Endothelial cell (in vitro differentiated cells): ENCODE results near the gene ARIH2. TPM values are rescaled to one million over a fixed set of nuclear protein-coding genes. Genes with fewer than 3 reads are reported as not detected.

ENCODE experiments used
- DNase-seq: peaks from one replicate; pipeline ENCODE4 v3.0.0; 2021; ENCODE audit warnings: low spot score
- H3K27ac Mint-ChIP-seq: one replicate; pipeline ENCODE4 v1.8.0; 2021; ENCODE audit warnings: mixed read lengths, inconsistent platforms; ENCODE audit not compliant: unreplicated experiment
- H3K27me3 Mint-ChIP-seq: one replicate; pipeline ENCODE4 v1.8.0; 2021; ENCODE audit warnings: mild to moderate bottlenecking, moderate library complexity, mixed read lengths, inconsistent platforms; ENCODE audit not compliant: unreplicated experiment
- H3K36me3 Mint-ChIP-seq: one replicate; pipeline ENCODE4 v1.8.0; 2021; ENCODE audit warnings: mild to moderate bottlenecking, low read depth, mixed read lengths, inconsistent platforms; ENCODE audit not compliant: unreplicated experiment
- H3K4me1 Mint-ChIP-seq: one replicate; pipeline ENCODE4 v1.8.0; 2021; ENCODE audit warnings: mild to moderate bottlenecking, mixed read lengths, inconsistent platforms; ENCODE audit not compliant: unreplicated experiment
- H3K4me3 Mint-ChIP-seq: one replicate; pipeline ENCODE4 v1.8.0; 2021; ENCODE audit warnings: mild to moderate bottlenecking, mixed read lengths, inconsistent platforms; ENCODE audit not compliant: unreplicated experiment
- H3K9me3 Mint-ChIP-seq: one replicate; pipeline ENCODE4 v1.8.0; 2021; ENCODE audit warnings: mixed read lengths, inconsistent platforms; ENCODE audit not compliant: unreplicated experiment
- total RNA-seq: library from RNA; stranded (reverse); fragmentation: NEBNext Ultra II Directional; extraction: Animal tissue kit (Norgen Biotek cat#: 25700); gene quantifications from one replicate; pipeline ENCODE4 v1.2.1, GENCODE V29; 2021; ENCODE audit not compliant: unreplicated experiment
- TF ChIP-seq, protein P1 (sequence below): fragments of 200-600 bp; sonication (generic); IDR thresholded peaks from one replicate; pipeline ENCODE4 v1.5.0; 2021; ENCODE audit warnings: antibody characterized with exemption; ENCODE audit not compliant: unreplicated experiment

Gene ARIH2
- total RNA-seq, 1 donor from 2014 or later = 57.0 TPM

DNA sequence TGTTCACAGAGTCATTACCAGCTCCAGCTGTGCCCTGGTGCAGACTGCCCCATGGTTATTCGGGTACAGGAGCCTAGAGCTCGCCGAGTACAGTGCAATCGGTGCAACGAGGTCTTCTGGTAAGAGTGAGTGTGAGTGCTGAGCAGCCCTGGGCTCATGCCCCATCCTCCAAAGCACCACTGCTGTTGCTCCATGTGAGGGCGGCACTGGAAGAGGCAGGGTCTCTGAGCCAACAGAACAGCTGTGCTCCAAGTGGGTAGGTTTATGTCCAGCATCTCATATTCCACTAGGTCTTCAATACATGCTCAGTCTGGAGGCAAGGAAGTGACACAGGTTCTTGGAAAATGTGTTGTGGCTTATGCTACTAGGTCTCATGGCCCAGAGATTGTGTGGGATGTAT, 51.9 kb downstream of the ARIH2 start:
- Mint-ChIP-seq H3K9me3 (no peaks in the 10 kb centered on the region), H3K27ac (no peak overlapping the region), H3K27me3 (peaks cover 2% of the 10 kb centered on the region), H3K36me3 (peaks cover 31% of the 10 kb centered on the region), H3K4me3 (no peak overlapping the region), H3K4me1 (no peaks in the 10 kb centered on the region)
- TF ChIP-seq, protein P1, sequence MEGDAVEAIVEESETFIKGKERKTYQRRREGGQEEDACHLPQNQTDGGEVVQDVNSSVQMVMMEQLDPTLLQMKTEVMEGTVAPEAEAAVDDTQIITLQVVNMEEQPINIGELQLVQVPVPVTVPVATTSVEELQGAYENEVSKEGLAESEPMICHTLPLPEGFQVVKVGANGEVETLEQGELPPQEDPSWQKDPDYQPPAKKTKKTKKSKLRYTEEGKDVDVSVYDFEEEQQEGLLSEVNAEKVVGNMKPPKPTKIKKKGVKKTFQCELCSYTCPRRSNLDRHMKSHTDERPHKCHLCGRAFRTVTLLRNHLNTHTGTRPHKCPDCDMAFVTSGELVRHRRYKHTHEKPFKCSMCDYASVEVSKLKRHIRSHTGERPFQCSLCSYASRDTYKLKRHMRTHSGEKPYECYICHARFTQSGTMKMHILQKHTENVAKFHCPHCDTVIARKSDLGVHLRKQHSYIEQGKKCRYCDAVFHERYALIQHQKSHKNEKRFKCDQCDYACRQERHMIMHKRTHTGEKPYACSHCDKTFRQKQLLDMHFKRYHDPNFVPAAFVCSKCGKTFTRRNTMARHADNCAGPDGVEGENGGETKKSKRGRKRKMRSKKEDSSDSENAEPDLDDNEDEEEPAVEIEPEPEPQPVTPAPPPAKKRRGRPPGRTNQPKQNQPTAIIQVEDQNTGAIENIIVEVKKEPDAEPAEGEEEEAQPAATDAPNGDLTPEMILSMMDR = no peak
- no peak for DNase-seq

DNA sequence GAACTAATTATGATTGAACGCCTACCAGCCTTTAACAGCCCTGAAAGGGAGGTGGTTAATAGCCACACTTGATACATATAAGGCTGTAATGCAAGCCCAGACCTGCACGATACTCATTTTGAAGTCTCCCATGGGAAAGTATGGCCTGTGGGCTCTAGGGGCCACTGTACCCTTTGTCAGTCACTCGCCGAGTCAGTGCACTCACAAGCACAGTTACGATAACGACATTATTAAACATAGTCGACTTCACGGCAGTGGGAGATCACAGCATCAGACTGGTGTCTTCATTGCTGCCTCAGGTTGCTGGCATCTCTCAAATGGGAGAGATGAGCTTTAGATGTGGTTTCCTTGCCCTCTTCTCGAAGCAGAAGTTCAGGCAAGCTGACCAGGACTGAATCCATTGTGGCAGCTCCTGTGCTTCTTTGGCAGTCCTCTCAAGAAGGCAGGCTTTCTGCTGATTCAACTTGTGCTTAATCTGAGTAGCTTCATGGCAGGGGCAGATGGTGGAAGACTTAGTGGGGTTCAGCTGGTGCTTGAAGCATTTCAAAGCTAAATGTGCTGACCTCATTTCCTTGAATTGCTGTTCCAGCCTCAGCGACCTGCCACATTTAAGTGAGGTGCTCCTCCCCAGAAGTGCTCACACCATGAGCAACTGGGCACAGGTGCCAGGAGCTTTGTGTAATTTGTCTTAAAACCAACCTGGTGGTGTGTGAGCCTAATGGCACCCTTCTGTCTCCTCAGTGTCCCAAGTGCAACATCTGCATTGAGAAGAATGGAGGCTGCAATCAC, 55.6 kb downstream of the ARIH2 start:
- Mint-ChIP-seq H3K27ac (no peak overlapping the region), H3K36me3 (peaks cover 31% of the 10 kb centered on the region), H3K4me1 (no peaks in the 10 kb centered on the region), H3K4me3 (no peak overlapping the region), H3K9me3 (no peaks in the 10 kb centered on the region), H3K27me3 (peaks cover 2% of the 10 kb centered on the region)
- TF ChIP-seq, protein P1 = no peak
- DNase-seq = no peak

DNA sequence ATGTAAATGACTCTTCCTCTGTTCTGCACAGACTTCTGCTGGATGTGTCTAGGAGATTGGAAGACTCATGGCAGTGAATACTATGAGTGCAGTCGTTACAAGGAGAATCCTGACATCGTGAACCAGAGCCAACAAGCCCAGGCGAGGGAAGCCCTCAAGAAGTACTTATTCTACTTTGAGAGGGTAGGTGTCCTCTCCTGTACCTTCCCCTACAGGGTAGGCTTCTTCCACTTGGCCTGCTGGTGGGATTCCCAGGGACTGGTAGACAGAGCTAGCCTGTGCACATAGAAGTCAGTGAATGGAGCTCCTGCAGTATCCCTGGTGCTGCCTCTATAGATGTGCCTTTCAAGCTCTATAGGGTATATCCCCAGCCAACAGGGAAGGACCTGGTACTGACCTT, 60.8 kb downstream of the ARIH2 start:
- Mint-ChIP-seq H3K36me3 (peaks cover 34% of the 10 kb centered on the region), H3K4me1 (peaks cover 2% of the 10 kb centered on the region), H3K27me3 (peaks cover 2% of the 10 kb centered on the region), H3K4me3 (no peak overlapping the region), H3K9me3 (no peaks in the 10 kb centered on the region), H3K27ac (no peak overlapping the region)
- TF ChIP-seq, protein P1 = no peak
- no peak for DNase-seq

DNA sequence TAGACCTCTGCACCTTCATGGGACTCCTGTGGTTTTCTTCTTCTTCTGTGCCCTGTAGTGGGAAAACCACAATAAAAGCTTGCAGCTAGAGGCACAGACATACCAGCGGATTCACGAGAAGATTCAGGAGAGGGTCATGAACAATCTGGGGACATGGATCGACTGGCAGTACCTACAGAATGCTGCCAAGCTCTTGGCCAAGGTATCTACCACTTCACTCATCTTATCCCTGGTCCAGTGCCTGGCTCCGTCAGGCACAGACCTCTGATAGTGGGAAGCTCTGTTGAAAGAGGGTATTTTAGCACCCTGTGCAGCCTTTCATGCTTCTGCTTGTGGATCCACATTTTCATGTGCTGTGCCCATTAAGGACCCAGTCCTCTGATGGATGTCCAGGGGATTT, 61.7 kb downstream of the ARIH2 start:
- Mint-ChIP-seq H3K36me3 (peaks cover 26% of the 10 kb centered on the region), H3K9me3 (no peaks in the 10 kb centered on the region), H3K4me1 (peaks cover 6% of the 10 kb centered on the region), H3K27me3 (peaks cover 2% of the 10 kb centered on the region), H3K27ac (no peak overlapping the region), H3K4me3 (no peak overlapping the region)
- TF ChIP-seq, protein P1 = no peak
- DNase-seq = no peak

DNA sequence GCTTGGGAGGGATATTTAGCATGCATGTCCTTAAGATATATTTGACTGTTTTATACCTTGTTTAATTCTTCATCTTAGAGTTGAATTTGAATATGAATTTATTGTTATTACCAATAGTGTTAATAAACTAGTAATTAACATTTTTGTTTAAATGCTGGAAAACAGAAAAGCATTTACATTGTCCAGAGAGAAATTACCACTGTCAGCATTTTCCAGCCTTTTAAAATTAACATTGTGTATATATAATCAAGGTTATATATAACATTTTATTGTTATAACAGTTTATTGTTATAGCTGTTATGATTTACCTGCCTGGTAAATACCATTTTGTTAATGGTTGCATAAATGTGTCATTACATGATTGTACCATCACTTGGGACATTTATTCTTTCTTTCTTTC, 63.4 kb downstream of the ARIH2 start:
- H3K36me3 Mint-ChIP-seq = peaks cover 25% of the 10 kb centered on the region
- no peaks in the 10 kb centered on the region for H3K9me3 Mint-ChIP-seq
- no peak for DNase-seq
- peaks cover 2% of the 10 kb centered on the region for H3K27me3 Mint-ChIP-seq
- no peak overlapping the region for H3K4me3 Mint-ChIP-seq
- H3K27ac Mint-ChIP-seq = no peak overlapping the region
- TF ChIP-seq, protein P1 = no peak
- peaks cover 6% of the 10 kb centered on the region for H3K4me1 Mint-ChIP-seq
